Stimulated activated CD4-positive, alpha-beta T cell treated with anti-CD3 and anti-CD28 coated beads, TNF-alpha, amount 100 ng/mL, for 4 hours (primary cell): Measurements from ENCODE around the gene MEF2B.

Source experiments
- DNase-seq, 3 experiments: peaks; one replicate each; pipeline ENCODE4 v3.0.0-alpha.2; 2020; ENCODE audit warnings: low read depth in 3 of 3

Gene MEF2B

GRCh38 chr19:19170053-19170872, at the start of gene MEF2B:
Gene MEF2B (minus strand): TSS chr19:19170263. CDS start chr19:19150735, 19,528 bp downstream.
- peak; percentile 57 to 64 (median 62) for DNase-seq

DNA sequence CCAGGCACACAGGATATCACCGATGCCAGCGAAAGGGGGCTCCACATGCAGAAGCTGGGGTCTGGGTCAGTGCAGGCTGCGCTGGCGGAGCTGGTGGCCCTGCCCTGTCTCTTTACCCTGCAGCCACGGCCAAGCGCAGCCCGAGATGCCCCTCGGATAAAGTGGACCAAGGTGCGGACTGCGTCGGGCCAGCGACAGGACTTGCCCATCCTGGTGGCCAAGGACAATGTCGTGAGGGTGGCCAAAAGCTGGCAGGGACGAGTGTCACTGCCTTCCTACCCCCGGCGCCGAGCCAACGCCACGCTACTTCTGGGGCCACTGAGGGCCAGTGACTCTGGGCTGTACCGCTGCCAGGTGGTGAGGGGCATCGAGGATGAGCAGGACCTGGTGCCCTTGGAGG, 48.8 kb upstream of the MEF2B start:
- no peak for DNase-seq

- DNase-seq = no peak
Measured at GRCh38 chr19:19217099-19217498, 47.0 kb upstream of the MEF2B start.

DNA sequence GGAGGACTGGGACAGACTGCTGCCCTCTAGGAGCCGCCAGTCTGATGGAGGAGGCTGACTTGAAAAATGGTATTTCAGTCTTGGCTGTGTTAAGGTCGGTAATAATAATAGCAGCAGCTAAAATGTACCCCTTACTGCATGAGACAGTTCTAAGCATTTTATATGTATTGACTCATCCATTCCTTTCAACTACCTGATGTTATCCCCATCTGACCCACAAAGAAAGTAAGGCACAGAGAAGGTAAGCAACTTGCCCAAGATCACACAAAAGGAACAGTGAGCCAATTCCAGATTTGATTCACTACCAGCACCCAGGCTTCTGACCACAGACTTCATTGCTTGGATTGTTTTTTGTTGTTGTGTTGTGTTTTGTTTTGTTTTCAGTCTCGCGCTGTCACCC, 45.7 kb upstream of the MEF2B start:
- DNase-seq = no peak

DNA sequence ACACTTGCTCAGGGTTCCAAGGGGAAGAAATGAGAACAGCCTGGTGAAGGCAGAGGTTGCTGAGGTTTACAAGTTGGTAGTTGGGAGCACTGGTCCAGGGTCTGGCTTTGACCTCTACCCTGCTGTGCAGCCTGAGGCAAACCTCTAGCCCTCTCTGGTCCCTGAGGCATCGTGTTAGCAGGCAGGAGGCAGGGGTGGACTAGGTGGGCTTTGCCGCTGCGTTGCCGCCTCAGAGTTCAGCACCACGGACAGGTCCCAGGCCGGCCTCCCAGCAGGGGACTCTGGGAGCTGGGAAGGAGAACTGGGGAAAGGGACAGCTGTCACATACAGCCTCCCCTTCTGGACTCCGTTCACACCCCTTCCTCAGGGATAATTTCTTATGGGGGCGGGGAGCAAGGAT, 44.8 kb upstream of the MEF2B start:
- DNase-seq = no peak

DNA sequence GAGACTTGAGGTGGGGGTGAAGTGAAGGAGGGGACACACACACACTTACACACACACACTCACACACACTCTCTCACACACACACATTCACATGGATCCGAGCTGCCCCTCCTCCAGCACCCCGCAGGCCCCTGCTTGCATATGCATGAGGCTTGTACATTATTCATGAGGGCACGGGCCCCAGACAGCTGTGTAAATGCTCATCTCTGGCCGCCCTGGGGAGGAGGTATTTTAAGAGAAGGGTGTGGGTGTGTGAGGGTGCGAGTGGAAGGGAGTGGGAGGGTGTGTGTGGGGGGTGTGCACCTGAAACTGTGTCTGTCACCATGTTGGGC, 44.1 kb upstream of the MEF2B start:
- no peak for DNase-seq

DNA sequence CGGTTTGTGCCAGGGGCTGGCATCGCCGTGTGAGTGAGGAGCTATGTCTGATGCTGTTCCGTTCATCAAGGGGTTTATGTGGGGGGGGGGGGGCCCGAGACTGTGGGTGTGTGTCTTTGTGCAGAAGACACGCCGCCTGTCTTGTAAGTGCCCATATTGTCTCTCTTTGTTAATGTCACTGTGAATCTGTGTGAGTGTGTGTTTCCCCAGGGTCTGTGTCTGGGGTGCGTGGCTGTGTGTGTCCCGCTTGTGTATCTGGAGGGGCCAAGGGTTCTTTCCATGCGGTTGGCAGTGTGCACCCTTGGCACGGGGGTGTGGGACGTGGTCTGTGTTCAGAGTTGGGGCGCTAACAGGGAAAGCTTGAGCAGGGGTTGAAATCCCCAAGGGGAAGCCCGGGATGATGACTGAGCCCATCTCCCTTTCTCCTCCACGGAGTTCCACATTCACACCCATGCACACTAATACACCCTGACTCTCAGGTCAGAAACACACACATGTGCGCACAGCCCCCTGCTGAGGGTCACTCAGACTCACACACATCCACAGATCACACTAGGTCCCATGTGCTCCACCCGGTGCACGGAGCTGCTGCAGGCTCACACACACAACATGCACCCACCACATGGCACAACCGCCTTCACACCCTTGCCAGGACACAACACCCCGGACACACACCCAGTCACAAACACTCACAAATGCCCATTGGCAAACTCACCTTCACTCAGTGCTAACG, 43.5 kb upstream of the MEF2B start:
- DNase-seq = no peak

GRCh38 chr19:19212916-19213315, 42.9 kb upstream of the MEF2B start:
- DNase-seq = no peak

- DNase-seq = no peak
Measured at GRCh38 chr19:19211499-19212420, 41.7 kb upstream of the MEF2B start, which contains the start of gene NCAN. Gene NCAN (plus strand): TSS chr19:19211958. CDS start chr19:19216954, 4,996 bp downstream.

DNA sequence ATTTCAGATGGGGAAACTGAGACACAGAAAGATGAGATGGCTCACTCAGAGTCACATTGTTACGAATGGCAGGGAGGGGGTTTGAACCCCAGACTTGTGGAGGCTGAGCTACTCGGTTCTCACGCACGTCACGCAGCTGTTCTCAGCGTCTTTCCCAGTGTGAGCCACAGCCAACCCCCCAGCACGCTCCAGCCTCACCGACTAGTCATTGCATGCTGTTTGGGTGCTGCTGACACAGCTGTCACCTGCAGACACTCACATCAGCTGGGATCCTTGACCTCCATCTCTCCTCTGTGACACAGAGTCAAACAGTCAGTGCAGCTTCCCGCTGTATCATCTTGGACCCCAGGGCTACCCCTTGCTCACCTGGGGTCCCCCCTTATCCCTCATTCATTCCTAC, 39.3 kb upstream of the MEF2B start:
- no peak for DNase-seq

GRCh38 chr19:19207637-19208572, 37.8 kb upstream of the MEF2B start:
- DNase-seq = no peak

- no peak for DNase-seq
Measured at GRCh38 chr19:19206938-19207337, 36.9 kb upstream of the MEF2B start.

GRCh38 chr19:19205416-19206410, 35.6 kb upstream of the MEF2B start:
- DNase-seq = no peak

DNA sequence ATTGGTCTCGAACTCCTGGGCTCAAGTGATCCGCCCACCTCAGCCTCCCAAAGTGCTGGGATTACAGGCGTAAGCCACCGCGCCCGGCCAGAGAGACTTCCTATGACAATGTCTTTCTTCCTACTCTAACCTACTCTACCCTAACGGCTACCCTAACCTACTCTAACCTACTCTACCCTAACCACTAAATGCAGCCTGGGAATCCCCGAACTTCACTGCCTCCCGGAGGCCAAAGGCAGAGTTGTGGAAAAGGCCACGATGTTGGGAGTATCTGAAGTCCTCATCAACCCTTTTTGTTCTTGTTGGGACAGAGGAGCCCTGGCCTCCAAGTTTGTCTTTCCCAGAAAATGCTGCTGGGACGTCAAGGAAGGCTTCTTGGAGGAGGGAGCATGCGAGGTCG, 34.1 kb upstream of the MEF2B start:
- no peak for DNase-seq

DNA sequence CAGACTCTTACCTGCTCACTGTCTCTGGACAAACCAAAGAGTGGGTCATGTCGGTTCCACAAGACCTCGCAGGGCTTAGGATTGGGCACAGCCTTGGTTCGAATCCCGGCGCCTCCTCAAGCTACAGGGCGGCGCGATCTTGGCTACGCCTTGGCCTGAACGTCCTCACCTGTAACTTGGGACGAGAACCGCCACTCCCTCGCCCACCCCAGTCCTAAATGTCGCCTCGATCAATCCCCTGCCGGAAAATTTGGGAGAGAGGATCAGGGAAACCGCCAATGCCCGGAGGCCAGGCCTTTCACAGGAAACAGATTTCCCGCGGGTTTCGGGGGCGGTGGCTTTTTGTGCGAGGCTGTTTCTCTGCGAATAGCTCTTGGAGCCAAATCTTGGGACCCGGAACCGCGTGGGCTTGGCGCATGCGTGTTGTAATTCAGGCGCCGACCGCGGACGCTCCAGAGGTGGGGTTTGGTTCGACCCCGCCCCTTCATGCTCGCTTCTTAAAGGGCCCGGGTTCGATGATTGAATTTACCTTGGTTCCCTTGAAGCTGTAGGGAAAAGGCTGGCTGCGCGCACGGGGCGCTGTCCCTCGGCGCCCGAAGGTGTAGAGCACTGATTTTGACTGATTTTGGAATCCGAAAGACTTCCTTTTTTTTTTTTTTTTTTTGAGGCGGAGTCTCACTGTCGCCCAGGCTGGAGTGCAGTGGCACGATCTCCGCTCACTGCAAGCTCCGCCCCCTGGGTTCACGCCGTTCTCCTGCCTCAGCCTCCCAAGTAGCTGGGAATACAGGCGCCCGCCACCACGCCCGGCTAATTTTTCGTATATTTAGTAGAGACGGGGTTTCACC, 33.2 kb upstream of the MEF2B start, which contains the start of gene NR2C2AP:
NR2C2AP (minus strand) TSS at position 403 of the 845 bp plus-strand sequence; CDS start at position 49, 354 bp downstream.
- peak; percentile 89 to 91 (median 89) for DNase-seq

- DNase-seq = no peak
Measured at GRCh38 chr19:19202707-19203011, 32.6 kb upstream of the MEF2B start.

DNA sequence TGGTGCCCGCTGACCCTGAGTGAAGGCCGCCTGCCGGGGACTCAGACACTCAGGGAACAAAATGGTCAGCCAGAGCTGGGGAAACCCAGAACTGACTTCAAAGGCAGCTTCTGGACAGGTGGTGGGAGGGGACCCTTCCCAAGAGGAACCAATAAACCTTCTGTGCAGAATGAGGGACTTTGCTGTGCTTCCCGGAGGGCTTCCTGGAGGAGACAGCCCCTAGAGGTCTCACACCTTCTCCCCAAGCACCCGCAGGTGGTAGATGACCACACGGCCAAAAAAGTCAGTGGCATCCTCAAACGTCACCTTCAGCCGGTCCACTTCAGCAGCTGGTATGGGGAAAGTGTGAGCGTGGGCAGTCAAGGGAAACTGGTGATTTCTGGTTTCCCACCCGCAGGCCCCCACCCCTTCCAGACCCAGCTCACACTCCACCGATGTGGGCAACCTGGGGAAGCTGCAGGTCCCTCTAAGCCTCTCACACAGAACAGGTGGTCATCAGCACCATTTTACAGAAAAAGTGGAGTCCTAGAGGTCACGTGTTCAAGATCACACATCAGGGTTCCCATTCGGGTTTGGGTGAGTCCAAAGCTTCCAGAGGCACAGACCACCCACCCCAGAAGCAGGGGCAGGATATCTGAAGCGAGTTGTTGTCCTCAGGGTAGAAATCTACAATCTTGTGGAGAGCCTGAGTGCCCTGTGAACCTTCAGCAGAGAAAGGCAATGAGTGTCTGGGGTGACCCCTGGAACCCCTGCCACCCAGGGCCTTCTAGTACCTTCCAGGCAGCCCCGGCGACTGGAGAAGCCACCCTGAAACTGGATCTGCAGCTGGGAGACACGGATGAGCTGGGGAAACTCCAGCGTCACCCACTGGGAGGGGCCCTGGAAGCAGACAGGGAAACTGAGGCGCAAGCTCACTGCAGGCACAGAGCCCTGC, 31.9 kb upstream of the MEF2B start:
- no peak for DNase-seq

DNA sequence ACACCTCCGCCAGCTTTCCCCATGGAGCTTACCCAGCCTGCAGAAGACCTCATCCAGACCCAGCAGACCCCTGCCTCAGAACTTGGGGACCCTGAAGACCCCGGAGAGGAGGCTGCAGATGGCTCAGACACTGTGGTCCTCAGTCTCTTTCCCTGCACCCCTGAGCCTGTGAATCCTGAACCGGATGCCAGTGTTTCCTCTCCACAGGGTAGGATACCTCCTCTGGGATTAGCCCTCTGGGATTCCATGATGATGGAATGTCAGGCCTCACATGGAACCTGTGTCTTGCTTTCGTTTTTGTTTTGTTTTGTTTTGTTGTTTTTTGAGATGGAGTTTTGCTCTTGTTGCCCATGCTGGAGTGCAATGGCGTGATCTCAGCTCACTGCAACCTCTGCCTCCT, 23.9 kb upstream of the MEF2B start:
- DNase-seq = no peak
